GM21528 (cell line): ENCODE data around the gene EVI5.

Source experiments
- ATAC-seq: cut with Tn5 transposase; IDR thresholded peaks from one replicate; pipeline ENCODE4 v1.9.1; 2021; ENCODE audit warnings: mild to moderate bottlenecking, moderate library complexity; ENCODE audit not compliant: unreplicated experiment, low FRiP score

EVI5 gene

GRCh38 chr1:92473781-92474495 is 311.0 kb downstream of the EVI5 start:
- no peak for ATAC-seq

- ATAC-seq = no peak
Observed at GRCh38 chr1:92470216-92470615, 314.7 kb downstream of the EVI5 start.

GRCh38 chr1:92466683-92467352 is 318.1 kb downstream of the EVI5 start:
- no peak for ATAC-seq

- ATAC-seq = no peak
Observed at GRCh38 chr1:92465256-92465647, 319.7 kb downstream of the EVI5 start.

- ATAC-seq = no peak
Observed at GRCh38 chr1:92464588-92465255, 320.2 kb downstream of the EVI5 start.

GRCh38 chr1:92461364-92462097 is 323.4 kb downstream of the EVI5 start:
- ATAC-seq = peak; percentile 71

GRCh38 chr1:92459871-92460320 is 325.0 kb downstream of the EVI5 start:
- ATAC-seq = no peak
